ENCODE results near the gene ESPN.

ESPN gene

DNA sequence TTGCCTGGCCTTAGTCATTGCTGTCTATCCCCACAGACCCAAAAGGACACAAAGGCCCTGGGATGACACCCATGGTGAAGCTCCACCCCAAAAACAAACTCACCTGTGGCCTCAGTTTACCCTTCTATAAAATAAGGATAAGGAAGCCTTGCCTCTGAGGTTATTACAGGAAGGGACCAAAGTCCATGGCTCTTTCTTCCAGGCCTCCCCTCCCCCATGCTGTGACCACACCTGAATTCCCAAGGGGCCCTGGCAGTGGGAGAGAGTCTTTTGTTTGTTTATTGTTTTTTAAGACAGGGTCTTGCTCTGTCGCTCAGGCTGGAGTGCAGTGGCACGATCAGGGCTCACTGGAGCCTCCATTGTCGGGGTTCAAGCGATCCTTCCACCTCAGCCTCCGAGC is 51.9 kb downstream of the ESPN start:
- Mint-ChIP-seq H3K27ac (no peak overlapping the region), H3K9me3 (no peaks in the 10 kb centered on the region), H3K4me3 (no peak overlapping the region), H3K27me3 (ENCODE audit: low read depth) (no peaks in the 10 kb centered on the region), H3K36me3 (ENCODE audit: low read depth) (no peaks in the 10 kb centered on the region), H3K4me1 (ENCODE audit: low read depth) (peaks cover 1% of the 10 kb centered on the region)
- no peak for DNase-seq (ENCODE audit: low spot score)

GRCh38 chr1:6477039-6477820 is 52.7 kb downstream of the ESPN start:
- Mint-ChIP-seq H3K27ac (no peak overlapping the region), H3K4me3 (no peak overlapping the region), H3K27me3 (ENCODE audit: low read depth) (peaks cover 4% of the 10 kb centered on the region), H3K36me3 (ENCODE audit: low read depth) (no peaks in the 10 kb centered on the region), H3K9me3 (no peaks in the 10 kb centered on the region), H3K4me1 (ENCODE audit: low read depth) (peaks cover 1% of the 10 kb centered on the region)
- no peak for DNase-seq (ENCODE audit: low spot score)

- H3K27me3 Mint-ChIP-seq (ENCODE audit: low read depth) = peaks cover 34% of the 10 kb centered on the region
- no peaks in the 10 kb centered on the region for H3K9me3 Mint-ChIP-seq
- no peaks in the 10 kb centered on the region for H3K36me3 Mint-ChIP-seq (ENCODE audit: low read depth)
- peaks cover 5% of the 10 kb centered on the region for H3K4me1 Mint-ChIP-seq (ENCODE audit: low read depth)
- no peak for DNase-seq (ENCODE audit: low spot score)
- H3K27ac Mint-ChIP-seq = no peak overlapping the region
- no peak overlapping the region for H3K4me3 Mint-ChIP-seq
Measured at GRCh38 chr1:6481820-6482219, 57.2 kb downstream of the ESPN start.

DNA sequence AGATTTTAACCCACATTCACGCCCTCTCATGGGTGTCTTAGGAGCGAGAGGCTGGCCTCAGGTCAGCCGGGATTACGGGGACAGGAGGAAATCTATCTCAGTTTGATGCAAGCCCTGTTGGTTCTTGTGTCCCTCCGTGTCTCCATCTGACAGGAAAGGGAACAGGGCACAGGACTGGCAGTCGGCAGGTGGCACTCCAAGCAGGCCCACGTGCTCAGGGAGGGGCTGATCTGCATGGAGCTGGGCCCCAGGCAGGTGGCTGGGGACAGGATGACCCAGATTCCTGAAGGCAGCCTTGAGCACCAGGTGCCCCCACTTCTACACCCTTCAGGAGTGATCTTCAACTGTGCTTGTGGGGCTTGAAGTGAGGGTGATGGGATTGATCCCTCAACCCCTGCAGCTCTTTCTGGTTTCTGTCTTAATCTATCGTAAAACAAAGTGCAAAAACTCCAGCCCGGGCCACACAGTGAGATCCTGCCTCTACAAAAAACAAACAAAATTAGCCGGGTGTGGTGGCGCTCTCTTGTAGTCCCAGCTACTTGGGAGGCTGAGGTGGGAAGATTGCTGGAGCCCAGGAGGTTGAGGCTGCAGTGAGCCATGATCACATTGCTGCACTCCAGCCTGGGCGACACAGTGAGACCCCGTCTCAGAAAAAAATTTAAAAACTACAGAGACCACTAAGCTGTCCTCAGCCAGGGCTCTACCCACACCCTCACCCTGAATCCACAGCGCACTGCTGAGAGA is 58.6 kb downstream of the ESPN start:
- peaks cover 44% of the 10 kb centered on the region for H3K27me3 Mint-ChIP-seq (ENCODE audit: low read depth)
- H3K36me3 Mint-ChIP-seq (ENCODE audit: low read depth) = no peaks in the 10 kb centered on the region
- H3K27ac Mint-ChIP-seq = no peak overlapping the region
- no peak for DNase-seq (ENCODE audit: low spot score)
- no peak overlapping the region for H3K4me3 Mint-ChIP-seq
- H3K9me3 Mint-ChIP-seq = no peaks in the 10 kb centered on the region
- peaks cover 7% of the 10 kb centered on the region for H3K4me1 Mint-ChIP-seq (ENCODE audit: low read depth)

DNA sequence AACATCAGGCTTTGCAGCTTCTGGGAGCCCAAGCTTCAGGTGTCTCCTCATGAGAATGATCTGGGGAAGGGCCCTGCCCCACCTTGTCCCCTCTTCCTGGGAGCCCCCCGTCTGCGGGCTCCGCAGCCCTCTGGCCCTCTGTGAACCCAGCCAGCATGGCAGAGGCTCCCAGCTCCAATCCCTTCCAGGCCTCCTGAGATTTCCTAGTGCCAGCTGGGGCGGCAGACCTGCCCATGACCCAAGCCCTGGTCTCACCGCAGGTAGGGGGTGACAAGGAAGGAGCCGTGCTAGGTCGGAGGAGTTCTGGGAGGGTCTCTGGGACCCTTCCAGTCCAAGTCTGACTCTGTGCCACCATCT is 59.2 kb downstream of the ESPN start:
- Mint-ChIP-seq H3K4me3 (no peak overlapping the region), H3K27me3 (ENCODE audit: low read depth) (peaks cover 46% of the 10 kb centered on the region), H3K36me3 (ENCODE audit: low read depth) (no peaks in the 10 kb centered on the region), H3K27ac (no peak overlapping the region), H3K9me3 (no peaks in the 10 kb centered on the region), H3K4me1 (ENCODE audit: low read depth) (peaks cover 7% of the 10 kb centered on the region)
- no peak for DNase-seq (ENCODE audit: low spot score)

DNA sequence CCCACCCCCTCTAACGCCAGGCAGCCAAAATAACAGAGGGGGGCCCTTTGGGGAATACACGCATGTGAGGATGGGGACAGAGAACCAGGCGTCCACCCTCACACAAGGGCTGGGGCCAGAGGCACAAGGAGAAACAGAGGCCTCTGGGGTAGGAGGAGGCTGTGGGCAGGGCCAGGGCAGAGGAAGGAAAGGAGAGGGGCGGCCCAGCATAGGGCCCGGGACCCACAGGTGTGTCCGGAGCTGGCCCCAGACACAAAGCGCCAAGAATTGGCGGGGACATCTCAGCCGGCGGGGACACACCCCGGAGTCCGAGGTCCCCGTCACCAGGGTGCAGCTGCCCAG is 60.2 kb downstream of the ESPN start:
- H3K36me3 Mint-ChIP-seq (ENCODE audit: low read depth) = no peaks in the 10 kb centered on the region
- DNase-seq (ENCODE audit: low spot score) = no peak
- peaks cover 46% of the 10 kb centered on the region for H3K27me3 Mint-ChIP-seq (ENCODE audit: low read depth)
- H3K27ac Mint-ChIP-seq = no peak overlapping the region
- peaks cover 7% of the 10 kb centered on the region for H3K4me1 Mint-ChIP-seq (ENCODE audit: low read depth)
- no peak overlapping the region for H3K4me3 Mint-ChIP-seq
- no peaks in the 10 kb centered on the region for H3K9me3 Mint-ChIP-seq

- Mint-ChIP-seq H3K27ac (no peak overlapping the region), H3K4me1 (ENCODE audit: low read depth) (peaks cover 9% of the 10 kb centered on the region), H3K4me3 (no peak overlapping the region), H3K36me3 (ENCODE audit: low read depth) (no peaks in the 10 kb centered on the region), H3K27me3 (ENCODE audit: low read depth) (peaks cover 46% of the 10 kb centered on the region), H3K9me3 (no peaks in the 10 kb centered on the region)
- no peak for DNase-seq (ENCODE audit: low spot score)
Measured at GRCh38 chr1:6485168-6486101, 60.9 kb downstream of the ESPN start.

- Mint-ChIP-seq H3K4me3 (no peak overlapping the region), H3K36me3 (ENCODE audit: low read depth) (no peaks in the 10 kb centered on the region), H3K27me3 (ENCODE audit: low read depth) (peaks cover 46% of the 10 kb centered on the region), H3K27ac (no peak overlapping the region), H3K9me3 (no peaks in the 10 kb centered on the region), H3K4me1 (ENCODE audit: low read depth) (peaks cover 14% of the 10 kb centered on the region)
- peak; percentile 76 for DNase-seq (ENCODE audit: low spot score)
Measured at GRCh38 chr1:6486433-6487011, 61.9 kb downstream of the ESPN start.

DNA sequence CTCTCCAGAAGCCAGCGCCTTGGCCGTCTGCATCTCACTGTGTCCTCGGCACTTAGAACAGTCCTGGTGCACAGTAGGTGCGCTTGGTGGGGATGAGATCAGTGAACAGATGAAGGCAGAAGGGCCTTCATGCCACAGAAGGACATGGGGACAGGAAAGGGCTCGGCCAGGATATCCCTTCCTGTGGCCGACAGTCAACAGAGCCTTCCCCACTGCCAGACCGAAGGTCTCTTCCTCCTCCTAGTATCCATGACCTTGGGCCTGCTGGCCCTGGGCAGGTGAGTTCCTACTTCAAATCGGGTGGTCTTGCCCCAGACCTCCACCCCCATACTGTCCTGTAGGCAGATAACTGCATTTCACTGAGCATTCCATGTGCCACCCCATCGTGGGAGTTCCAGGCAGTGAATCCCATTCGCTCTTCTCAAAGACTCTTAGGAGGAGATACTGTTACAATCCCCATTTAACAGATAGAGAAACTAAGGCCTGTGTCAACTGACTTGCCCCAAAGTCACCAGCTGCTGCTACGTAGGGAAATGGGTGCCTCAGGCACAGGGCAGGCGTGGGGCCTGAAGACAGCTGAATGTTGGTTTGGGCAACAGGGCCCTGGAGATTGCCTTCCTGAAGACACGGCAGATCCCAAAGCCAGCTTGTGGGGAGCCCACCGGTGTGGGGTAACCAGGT is 63.4 kb downstream of the ESPN start:
- H3K4me3 Mint-ChIP-seq = no peak overlapping the region
- DNase-seq (ENCODE audit: low spot score) = no peak
- H3K9me3 Mint-ChIP-seq = no peaks in the 10 kb centered on the region
- no peaks in the 10 kb centered on the region for H3K36me3 Mint-ChIP-seq (ENCODE audit: low read depth)
- H3K27me3 Mint-ChIP-seq (ENCODE audit: low read depth) = peaks cover 36% of the 10 kb centered on the region
- no peak overlapping the region for H3K27ac Mint-ChIP-seq
- peaks cover 18% of the 10 kb centered on the region for H3K4me1 Mint-ChIP-seq (ENCODE audit: low read depth)

DNA sequence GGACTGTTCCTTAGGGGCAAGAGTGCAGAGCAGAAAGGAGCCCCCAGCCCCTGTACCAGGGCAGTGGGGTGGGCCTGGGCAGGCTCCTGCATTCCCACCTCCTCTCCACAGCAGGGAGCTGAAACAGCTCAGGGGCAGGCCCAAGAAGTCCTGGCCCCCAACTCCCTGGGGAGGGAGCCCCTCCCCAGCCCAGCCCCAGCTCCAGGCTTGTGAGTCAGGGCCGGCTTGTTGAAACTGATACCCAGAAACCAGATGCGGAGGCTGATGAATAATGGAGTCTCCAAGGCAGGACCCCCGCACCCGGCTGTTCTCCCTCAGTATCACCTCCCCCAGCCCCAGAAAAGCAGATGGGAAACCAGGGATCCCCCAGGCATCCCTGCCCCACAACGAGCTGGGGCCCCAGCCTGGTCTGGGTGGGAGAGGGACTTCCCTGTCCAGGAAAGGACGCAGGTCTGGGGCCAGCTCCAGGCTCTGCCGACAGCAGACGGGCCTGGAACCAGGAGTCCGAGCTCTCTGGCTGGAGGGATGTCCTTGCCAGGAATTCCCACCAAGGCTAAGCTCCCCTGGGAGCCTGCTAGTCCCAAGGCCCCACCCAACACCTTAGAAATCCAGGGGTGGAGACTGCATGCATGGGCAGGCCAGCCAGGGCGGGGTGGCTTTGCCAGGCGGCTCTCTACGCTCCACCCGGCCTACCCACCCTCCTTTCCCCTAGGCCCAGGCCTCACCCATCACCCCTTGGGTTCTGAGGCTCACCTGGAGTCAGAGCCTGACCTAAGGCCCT is 64.2 kb downstream of the ESPN start:
- no peak for DNase-seq (ENCODE audit: low spot score)
- Mint-ChIP-seq H3K4me1 (ENCODE audit: low read depth) (peaks cover 19% of the 10 kb centered on the region), H3K4me3 (no peak overlapping the region), H3K9me3 (no peaks in the 10 kb centered on the region), H3K27ac (no peak overlapping the region), H3K36me3 (ENCODE audit: low read depth) (no peaks in the 10 kb centered on the region), H3K27me3 (ENCODE audit: low read depth) (peaks cover 30% of the 10 kb centered on the region)

- Mint-ChIP-seq H3K27ac (no peak overlapping the region), H3K36me3 (ENCODE audit: low read depth) (no peaks in the 10 kb centered on the region), H3K27me3 (ENCODE audit: low read depth) (peaks cover 25% of the 10 kb centered on the region), H3K4me3 (peak overlapping the region; percentile 38), H3K4me1 (ENCODE audit: low read depth) (peaks cover 19% of the 10 kb centered on the region), H3K9me3 (no peaks in the 10 kb centered on the region)
- no peak for DNase-seq (ENCODE audit: low spot score)
Measured at GRCh38 chr1:6489383-6489765, 64.8 kb downstream of the ESPN start.

DNA sequence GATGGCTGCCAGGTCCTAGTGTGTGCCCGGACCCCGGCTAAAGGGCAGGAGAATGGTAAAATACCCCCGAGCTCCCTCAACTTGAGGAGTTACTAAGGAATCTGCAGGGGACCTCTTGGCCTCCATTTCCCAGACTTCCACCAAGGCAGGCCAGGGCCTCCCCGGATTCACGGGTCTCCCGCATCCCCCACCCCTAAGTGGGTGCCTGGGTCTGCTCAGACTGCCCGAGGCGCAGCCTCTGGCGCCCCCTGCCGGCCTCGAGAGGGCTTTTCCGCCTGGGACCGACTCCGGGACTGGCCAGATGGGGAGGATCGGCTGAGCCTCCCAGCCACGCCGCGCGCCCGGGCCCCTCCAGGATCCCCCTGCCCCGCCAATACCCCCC is 65.2 kb downstream of the ESPN start:
- Mint-ChIP-seq H3K27ac (peak overlapping the region; percentile 52), H3K9me3 (no peaks in the 10 kb centered on the region), H3K27me3 (ENCODE audit: low read depth) (peaks cover 22% of the 10 kb centered on the region), H3K36me3 (ENCODE audit: low read depth) (no peaks in the 10 kb centered on the region), H3K4me1 (ENCODE audit: low read depth) (peaks cover 19% of the 10 kb centered on the region), H3K4me3 (peak overlapping the region; percentile 83)
- peak; percentile 75 for DNase-seq (ENCODE audit: low spot score)
